HUES64 (cell line): ENCODE results near the gene CSHL1.

Source experiments
- H3K27ac ChIP-seq: 2 replicates; pipeline ENCODE4 v1.7.0; 2013; ENCODE audit warnings: low read depth, low read length, inconsistent platforms
- H3K27me3 ChIP-seq: 2 replicates; pipeline ENCODE4 v1.6.1; 2013; ENCODE audit warnings: mild to moderate bottlenecking, low read length; ENCODE audit not compliant: insufficient read depth
- H3K36me3 ChIP-seq: 2 replicates; pipeline ENCODE4 v1.6.1; 2013; ENCODE audit warnings: mild to moderate bottlenecking, low read length; ENCODE audit not compliant: insufficient read depth
- H3K4me1 ChIP-seq: 2 replicates; pipeline ENCODE4 v1.6.1; 2013; ENCODE audit warnings: mild to moderate bottlenecking, low read length, moderate library complexity; ENCODE audit not compliant: insufficient read depth
- H3K4me3 ChIP-seq: 2 replicates; pipeline ENCODE4 v1.5.1; 2013; ENCODE audit warnings: mild to moderate bottlenecking, low read length, moderate library complexity
- H3K9ac ChIP-seq: 2 replicates; pipeline ENCODE4 v1.6.1; 2013; ENCODE audit warnings: mild to moderate bottlenecking, low read depth, low read length
- H3K9me3 ChIP-seq: 2 replicates; pipeline ENCODE4 v1.6.1; 2013; ENCODE audit warnings: low read depth, low read length; ENCODE audit not compliant: insufficient read depth
- WGBS: fragments of 150-250, 120-280 bp; methylation state at CpG from one replicate; pipeline ENCODE4 v1.1.7; 2013; ENCODE audit warnings: missing lambda C conversion rate; 5-methylcytosine and 5-hydroxymethylcytosine counted together

Gene CSHL1

DNA sequence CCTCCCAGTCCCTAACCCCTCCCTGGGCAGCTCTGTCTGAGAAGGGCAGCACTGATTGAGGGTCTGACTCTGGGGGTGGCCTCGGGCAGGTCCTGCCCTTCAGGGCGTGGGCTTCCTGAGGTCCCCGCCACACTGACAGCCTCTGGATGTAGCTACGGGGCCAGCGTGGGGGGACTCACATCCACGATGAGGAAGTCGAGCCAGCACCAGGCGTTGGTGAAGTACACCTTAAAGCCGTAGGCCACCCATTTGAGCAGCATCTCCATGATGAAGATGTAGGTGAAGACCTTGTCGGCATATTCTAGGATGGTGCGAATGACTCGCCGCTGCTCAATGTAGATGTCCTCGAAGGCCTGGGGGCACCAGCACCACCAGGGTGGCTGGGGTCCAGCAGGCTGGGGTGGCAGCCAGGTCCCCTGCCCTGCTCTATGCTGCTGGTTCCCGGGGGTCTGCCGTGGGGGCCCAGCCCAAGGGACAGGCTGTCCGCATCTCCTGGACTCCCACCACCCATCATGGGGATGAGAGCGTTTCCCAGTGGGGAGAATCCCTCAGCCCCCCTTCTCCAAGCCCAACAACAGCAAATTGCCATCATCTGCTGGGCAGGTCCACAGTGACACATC is 36.8 kb upstream of the CSHL1 start:
- Histone ChIP-seq H3K27me3 (no peaks in the 10 kb centered on the region), H3K9me3 (no peaks in the 10 kb centered on the region), H3K9ac (no peak overlapping the region), H3K4me3 (no peak overlapping the region), H3K36me3 (no peaks in the 10 kb centered on the region), H3K27ac (no peak overlapping the region), H3K4me1 (no peaks in the 10 kb centered on the region)
- 93% methylated on average over 18 of the region's 18 CpGs for WGBS

DNA sequence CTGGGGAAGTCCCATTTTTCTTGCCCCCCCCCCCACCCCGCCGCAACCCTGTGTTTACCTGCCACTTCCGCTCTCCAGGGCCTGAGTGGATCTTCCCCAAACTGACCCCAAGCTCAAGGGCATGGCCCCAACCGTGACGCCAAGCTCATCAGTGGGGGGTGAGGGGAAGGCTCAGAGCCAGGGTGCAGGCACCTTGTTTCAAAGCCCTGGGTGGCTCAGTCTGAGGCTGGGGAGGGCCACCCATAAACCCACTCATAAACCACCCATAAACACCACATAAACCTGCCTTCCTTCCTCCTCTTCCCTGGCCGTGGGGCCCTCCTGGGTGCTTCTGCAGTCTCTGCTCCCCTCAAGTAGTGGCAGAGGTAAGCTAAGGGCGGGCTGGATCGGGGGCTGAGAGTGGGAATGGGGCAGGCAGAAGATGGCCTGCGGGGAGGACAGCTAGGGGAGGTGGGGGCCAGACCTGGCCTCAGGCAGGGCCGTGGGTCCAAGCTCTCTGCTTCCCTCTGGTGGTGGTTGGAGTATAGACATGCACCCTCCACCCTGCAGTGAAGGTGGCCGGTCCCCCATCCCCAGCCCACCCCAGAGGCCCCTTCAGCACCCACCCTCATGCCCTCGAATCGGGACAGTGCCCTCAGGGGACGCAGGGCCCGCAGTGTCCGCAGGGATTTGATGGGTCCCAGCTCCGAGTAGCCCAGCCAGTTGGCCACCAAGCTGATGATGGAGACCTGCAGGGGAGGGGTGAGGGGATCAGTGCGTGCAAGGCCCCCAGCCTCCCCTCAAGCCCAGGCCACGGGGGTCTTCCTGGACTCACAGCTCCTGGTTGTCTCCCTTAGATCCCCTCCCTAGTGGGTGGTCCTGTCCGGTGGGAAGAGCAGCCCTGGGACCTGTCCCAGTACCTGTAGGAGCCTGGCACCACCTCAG is 35.6 kb upstream of the CSHL1 start:
- WGBS, result 44% methylated on average over 16 of the region's 20 CpGs
- no peaks in the 10 kb centered on the region for H3K9me3 ChIP-seq
- no peak overlapping the region for H3K9ac ChIP-seq
- H3K4me1 ChIP-seq, result no peaks in the 10 kb centered on the region
- no peaks in the 10 kb centered on the region for H3K27me3 ChIP-seq
- no peak overlapping the region for H3K27ac ChIP-seq
- no peaks in the 10 kb centered on the region for H3K36me3 ChIP-seq
- H3K4me3 ChIP-seq, result no peak overlapping the region

DNA sequence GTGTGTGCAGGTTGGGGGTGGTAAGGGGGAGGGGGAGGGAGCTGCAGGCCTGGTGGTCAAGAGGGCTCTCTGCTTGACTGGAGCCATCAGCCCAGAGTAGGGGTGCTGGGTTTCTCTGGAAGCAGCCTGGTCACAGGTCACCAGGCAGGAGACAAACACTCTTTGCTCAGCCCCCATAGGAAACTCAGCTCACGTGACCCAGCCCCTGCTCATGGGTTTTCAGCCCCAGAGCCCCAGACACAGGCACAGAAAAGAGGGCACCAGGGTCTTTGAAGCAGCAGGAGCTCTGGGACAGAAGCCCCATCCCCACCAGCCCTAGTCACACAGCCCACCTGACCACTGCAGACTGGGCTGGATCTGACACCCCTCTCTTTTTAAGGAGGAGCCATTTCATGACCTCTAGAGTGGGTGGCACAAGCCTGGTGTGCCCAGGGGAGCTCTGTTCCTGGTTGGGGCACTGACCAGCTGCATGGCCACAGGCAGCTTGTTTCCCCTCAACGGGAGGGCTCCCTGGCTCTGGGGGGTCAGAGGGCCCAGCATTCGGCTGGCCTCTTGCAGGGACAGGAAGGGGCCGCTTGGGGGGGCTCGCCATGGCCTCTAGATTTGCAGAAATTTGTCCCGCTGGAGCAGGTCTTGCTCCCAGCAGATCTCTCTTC is 34.9 kb upstream of the CSHL1 start:
- H3K27ac ChIP-seq, result no peak overlapping the region
- no peaks in the 10 kb centered on the region for H3K36me3 ChIP-seq
- no peak overlapping the region for H3K4me3 ChIP-seq
- H3K27me3 ChIP-seq, result no peaks in the 10 kb centered on the region
- no peak overlapping the region for H3K9ac ChIP-seq
- 82% methylated on average over 6 of the region's 6 CpGs for WGBS
- no peaks in the 10 kb centered on the region for H3K9me3 ChIP-seq
- H3K4me1 ChIP-seq, result no peaks in the 10 kb centered on the region

DNA sequence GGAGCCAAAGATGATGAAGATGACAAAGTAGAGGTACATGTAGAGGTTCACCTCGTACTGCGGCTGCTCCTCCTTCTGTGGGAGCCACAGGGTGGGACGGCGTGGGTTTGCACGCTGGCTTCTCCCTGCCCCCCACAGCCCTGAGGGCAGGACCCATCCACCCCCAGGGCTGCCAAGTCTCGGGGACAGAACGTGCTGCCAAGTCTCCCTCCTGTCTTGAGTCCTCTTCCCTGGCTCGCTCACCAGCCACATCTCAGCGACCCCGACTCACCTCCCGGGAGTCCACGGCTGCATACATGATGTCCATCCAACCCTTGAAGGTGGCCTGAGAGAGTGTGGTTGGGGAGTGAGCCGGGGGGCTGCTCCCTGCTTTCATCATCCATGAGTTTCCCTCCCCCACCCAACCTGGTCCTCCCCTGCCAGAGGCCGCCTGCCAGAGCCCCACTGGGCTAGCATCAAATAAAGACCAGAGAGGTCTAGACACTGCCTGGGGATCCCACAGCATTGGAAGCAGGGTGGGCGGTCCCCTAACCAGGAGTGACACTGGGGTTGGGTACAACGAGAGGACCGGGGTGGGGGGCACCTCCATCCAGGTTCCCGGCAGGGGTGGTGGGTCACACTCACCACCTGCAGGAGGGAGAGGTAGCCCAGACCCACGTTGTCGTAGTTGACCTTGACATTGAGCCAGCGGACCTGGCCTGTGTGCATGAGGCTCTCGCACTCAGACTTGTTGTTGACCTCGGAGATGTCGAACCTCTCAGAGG is 33.9 kb upstream of the CSHL1 start:
- Histone ChIP-seq H3K4me1 (no peaks in the 10 kb centered on the region), H3K27ac (no peak overlapping the region), H3K4me3 (no peak overlapping the region), H3K36me3 (no peaks in the 10 kb centered on the region), H3K9ac (no peak overlapping the region), H3K9me3 (no peaks in the 10 kb centered on the region), H3K27me3 (no peaks in the 10 kb centered on the region)
- 91% methylated on average over 23 of the region's 24 CpGs for WGBS

DNA sequence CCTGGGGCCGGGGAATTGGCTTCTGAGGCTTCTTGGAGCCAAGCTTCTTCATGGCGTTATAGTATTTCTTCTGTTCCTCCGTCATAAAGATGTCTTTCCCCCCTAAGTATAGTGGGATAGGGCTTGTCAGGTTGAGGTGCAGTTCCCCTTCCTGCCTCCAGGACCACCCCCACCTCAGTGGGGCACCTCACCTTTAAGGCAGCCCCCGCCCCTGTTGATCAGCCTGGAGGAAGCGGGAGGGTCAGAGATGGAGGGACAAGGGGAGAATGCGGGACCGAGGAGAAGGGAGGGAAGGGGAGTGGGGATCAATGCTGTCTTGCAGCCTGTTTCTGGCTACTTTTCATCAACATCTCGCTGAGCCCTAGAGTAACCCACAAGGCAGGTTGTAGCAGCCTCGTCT is 32.7 kb upstream of the CSHL1 start:
- no peak overlapping the region for H3K9ac ChIP-seq
- H3K27ac ChIP-seq, result no peak overlapping the region
- no peaks in the 10 kb centered on the region for H3K36me3 ChIP-seq
- H3K4me3 ChIP-seq, result no peak overlapping the region
- no peaks in the 10 kb centered on the region for H3K27me3 ChIP-seq
- H3K9me3 ChIP-seq, result no peaks in the 10 kb centered on the region
- 83% methylated on average over 8 of the region's 9 CpGs for WGBS
- no peaks in the 10 kb centered on the region for H3K4me1 ChIP-seq

DNA sequence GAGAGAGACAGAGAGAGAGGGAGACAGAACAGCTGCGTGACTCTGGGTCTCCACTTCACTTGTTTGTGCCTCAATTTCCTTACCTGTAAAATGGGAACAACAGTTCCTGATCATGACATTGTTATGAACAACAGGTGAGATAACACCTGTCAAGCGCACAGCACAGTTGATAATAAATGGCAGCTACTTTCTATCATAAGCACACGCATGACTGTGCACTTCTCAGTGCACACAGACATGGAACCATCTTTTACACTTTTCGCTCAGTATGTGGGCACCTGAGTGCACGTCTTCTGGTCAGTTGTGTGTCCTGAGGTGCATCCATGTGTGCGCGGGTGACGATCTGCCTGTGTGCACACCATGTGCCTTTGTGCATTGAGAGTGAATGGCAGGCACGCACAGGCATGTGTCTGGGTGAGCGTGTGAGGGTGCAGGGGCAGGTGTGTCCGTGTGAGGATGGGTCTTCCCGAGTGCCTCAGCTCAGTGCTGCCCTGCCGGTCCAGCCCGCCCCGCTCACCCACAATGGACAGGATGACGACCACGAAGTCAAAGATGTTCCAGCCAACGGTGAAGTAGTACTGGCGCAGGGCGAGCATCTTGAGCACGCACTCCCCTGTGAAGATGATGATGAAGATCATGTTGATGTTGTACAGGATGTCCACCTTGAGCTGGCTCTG is 31.4 kb upstream of the CSHL1 start:
- no peaks in the 10 kb centered on the region for H3K4me1 ChIP-seq
- 94% methylated on average over 21 of the region's 21 CpGs for WGBS
- no peaks in the 10 kb centered on the region for H3K9me3 ChIP-seq
- H3K4me3 ChIP-seq, result no peak overlapping the region
- no peak overlapping the region for H3K27ac ChIP-seq
- H3K27me3 ChIP-seq, result no peaks in the 10 kb centered on the region
- H3K36me3 ChIP-seq, result no peaks in the 10 kb centered on the region
- H3K9ac ChIP-seq, result no peak overlapping the region

DNA sequence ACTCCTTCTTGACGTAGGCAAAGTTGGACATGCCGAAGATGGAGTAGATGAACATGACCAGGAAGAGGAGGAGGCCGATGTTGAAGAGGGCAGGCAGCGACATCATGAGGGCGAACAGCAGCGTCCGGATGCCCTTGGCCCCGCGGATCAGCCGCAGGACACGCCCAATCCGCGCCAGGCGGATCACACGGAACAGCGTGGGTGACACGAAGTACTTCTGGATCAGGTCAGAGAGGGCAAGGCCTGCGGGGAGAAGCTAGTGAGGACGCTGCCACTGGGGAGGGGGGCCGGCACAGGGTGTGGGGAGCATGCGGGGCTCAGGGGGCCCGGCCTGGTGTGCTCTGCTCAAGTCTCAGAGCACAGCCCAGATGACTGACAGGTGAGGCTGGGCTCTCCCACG is 30.7 kb upstream of the CSHL1 start:
- Histone ChIP-seq H3K4me1 (no peaks in the 10 kb centered on the region), H3K4me3 (no peak overlapping the region), H3K27ac (no peak overlapping the region), H3K36me3 (no peaks in the 10 kb centered on the region), H3K27me3 (no peaks in the 10 kb centered on the region), H3K9ac (no peak overlapping the region), H3K9me3 (no peaks in the 10 kb centered on the region)
- 94% methylated on average over 23 of the region's 23 CpGs for WGBS

DNA sequence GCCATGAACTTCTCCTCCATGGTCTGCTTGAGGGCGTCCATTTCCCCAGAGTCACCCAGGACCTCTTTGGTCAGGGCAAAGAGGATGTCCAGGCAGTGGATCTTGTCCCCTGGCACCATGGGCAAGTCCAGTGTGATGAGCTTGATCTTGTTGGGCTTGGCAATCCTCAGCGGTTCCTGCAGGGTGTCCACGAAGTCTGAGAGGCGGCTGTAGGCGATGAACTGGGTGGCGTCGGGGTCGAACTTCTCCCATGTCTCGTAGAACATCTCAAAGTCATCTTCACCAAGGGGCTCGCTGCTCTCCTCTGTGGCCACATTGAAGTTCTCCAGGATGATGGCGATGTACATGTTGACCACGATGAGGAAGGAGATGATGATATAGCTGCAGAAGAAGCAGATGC is 30.1 kb upstream of the CSHL1 start:
- no peaks in the 10 kb centered on the region for H3K9me3 ChIP-seq
- H3K9ac ChIP-seq, result no peak overlapping the region
- H3K4me1 ChIP-seq, result no peaks in the 10 kb centered on the region
- H3K27ac ChIP-seq, result no peak overlapping the region
- WGBS, result 95% methylated on average over 12 of the region's 12 CpGs
- no peaks in the 10 kb centered on the region for H3K36me3 ChIP-seq
- no peaks in the 10 kb centered on the region for H3K27me3 ChIP-seq
- no peak overlapping the region for H3K4me3 ChIP-seq

DNA sequence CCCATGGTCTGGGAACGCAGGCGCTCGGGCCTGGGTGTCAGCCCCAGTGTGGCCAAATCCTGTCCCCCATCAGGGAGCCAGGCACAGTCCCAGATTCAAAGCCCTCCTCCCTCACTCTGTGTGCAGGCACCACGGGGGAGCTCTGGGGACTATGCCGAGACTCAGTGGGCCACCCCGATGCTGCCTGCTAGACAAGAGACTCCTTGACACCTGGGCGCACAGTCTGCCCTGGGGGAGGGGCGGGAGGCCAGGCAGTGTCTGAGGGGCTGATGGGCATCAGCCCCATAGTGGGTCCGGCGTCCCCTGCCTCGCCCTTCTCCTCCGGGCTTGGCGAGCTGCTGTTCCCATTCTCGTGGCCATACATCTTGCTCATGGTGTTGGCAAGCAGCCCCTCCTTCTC is 29.5 kb upstream of the CSHL1 start:
- Histone ChIP-seq H3K4me3 (no peak overlapping the region), H3K27ac (no peak overlapping the region), H3K36me3 (no peaks in the 10 kb centered on the region), H3K9ac (no peak overlapping the region), H3K9me3 (no peaks in the 10 kb centered on the region), H3K27me3 (no peaks in the 10 kb centered on the region), H3K4me1 (no peaks in the 10 kb centered on the region)
- WGBS, result 94% methylated on average over 14 of the region's 14 CpGs

DNA sequence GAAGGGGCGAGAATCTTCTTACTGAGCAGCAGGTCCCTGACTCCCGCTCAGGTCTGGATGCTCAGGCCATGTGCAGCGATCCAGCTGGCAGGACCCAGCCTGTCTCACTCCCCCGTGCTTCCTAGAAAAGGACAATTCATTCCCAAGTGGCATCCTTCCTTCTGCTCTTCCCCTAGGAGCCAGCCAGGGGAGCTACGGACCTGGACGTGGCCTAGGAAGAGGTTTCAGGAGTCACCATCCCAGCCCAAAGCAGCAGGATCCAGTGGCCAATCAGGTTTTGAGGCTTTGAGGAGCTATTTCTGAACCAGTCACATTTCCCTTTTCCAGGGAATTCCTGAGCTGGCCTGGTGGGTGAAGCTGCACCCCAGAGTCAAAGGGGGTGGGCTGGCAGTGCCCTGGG is 28.8 kb upstream of the CSHL1 start:
- 80% methylated on average over 6 of the region's 6 CpGs for WGBS
- H3K9me3 ChIP-seq, result no peaks in the 10 kb centered on the region
- H3K4me1 ChIP-seq, result no peaks in the 10 kb centered on the region
- H3K36me3 ChIP-seq, result no peaks in the 10 kb centered on the region
- H3K27ac ChIP-seq, result no peak overlapping the region
- H3K9ac ChIP-seq, result no peak overlapping the region
- no peak overlapping the region for H3K4me3 ChIP-seq
- no peaks in the 10 kb centered on the region for H3K27me3 ChIP-seq
